HEK293T (cell line): Measurements from ENCODE around the gene CROCC.
A peak's percentile ranks its signal among the peaks of the same experiment; 100 is the strongest.

ENCODE experiments used
- CTCF ChIA-PET: fragments of 350-600 bp; formaldehyde crosslinking; extraction: SDS; loops from one replicate; lab custom pipeline; 2021; ENCODE audit warnings: antibody characterized with exemption, inconsistent platforms; lab: Yijun Ruan, JAX
- POLR2A ChIA-PET: fragments of 350-600 bp; formaldehyde crosslinking; extraction: SDS; loops from one replicate; lab custom pipeline; 2020; ENCODE audit warnings: antibody characterized with exemption, inconsistent platforms; lab: Yijun Ruan, JAX
- DNase-seq: peaks from one replicate; pipeline ENCODE4 v3.0.0; 2012; ENCODE audit warnings: mixed read lengths; ENCODE audit errors: extremely low spot score
- ARNT ChIP-seq: fragments of 450-650 bp; IDR thresholded peaks from 2 replicates; pipeline ENCODE4 v1.6.1; 2017; ENCODE audit warnings: mild to moderate bottlenecking
- BHLHE40 ChIP-seq: fragments of 450-650 bp; IDR thresholded peaks from 2 replicates; pipeline ENCODE4 v1.6.1; 2016; ENCODE audit warnings: mild to moderate bottlenecking, moderate library complexity, borderline replicate concordance
- CTBP1 ChIP-seq: fragments of 450-650 bp; IDR thresholded peaks from 2 replicates; pipeline ENCODE4 v1.6.1; 2016; ENCODE audit warnings: borderline replicate concordance
- ELF4 ChIP-seq: fragments of 450-650 bp; IDR thresholded peaks from 2 replicates; pipeline ENCODE4 v1.6.1; 2017; ENCODE audit warnings: antibody characterized with exemption
- FOXA1 ChIP-seq: fragments of 450-650 bp; IDR thresholded peaks from 2 replicates; pipeline ENCODE4 v1.6.1; 2016; ENCODE audit warnings: mild to moderate bottlenecking
- FOXK2 ChIP-seq: fragments of 450-650 bp; IDR thresholded peaks from 2 replicates; pipeline ENCODE4 v1.6.1; 2016; ENCODE audit warnings: mild to moderate bottlenecking
- FOXM1 ChIP-seq: fragments of 450-650 bp; IDR thresholded peaks from 2 replicates; pipeline ENCODE4 v1.6.1; 2017; ENCODE audit warnings: mild to moderate bottlenecking, borderline replicate concordance
- HDGF ChIP-seq: fragments of 450-650 bp; IDR thresholded peaks from 2 replicates; pipeline ENCODE4 v1.6.1; 2017; ENCODE audit warnings: antibody characterized with exemption, borderline replicate concordance
- L3MBTL2 ChIP-seq: fragments of 450-650 bp; conservative IDR thresholded peaks from 2 replicates; pipeline ENCODE4 v1.6.1; 2016; ENCODE audit warnings: mild to moderate bottlenecking
- LEF1 ChIP-seq: fragments of 450-650 bp; IDR thresholded peaks from 2 replicates; pipeline ENCODE4 v1.6.1; 2017; ENCODE audit warnings: mild to moderate bottlenecking, borderline replicate concordance
- NFRKB ChIP-seq: fragments of 450-650 bp; IDR thresholded peaks from 2 replicates; pipeline ENCODE4 v1.6.1; 2016; ENCODE audit warnings: mild to moderate bottlenecking, moderate library complexity
- SP1 ChIP-seq: fragments of 450-650 bp; IDR thresholded peaks from 2 replicates; pipeline ENCODE4 v1.6.1; 2017
- SUZ12 ChIP-seq: fragments of 450-650 bp; IDR thresholded peaks from 2 replicates; pipeline ENCODE4 v1.6.1; 2016; ENCODE audit warnings: mild to moderate bottlenecking
- TARDBP ChIP-seq: fragments of 450-650 bp; IDR thresholded peaks from 2 replicates; pipeline ENCODE4 v1.6.1; 2016
- ZNF384 ChIP-seq: fragments of 450-650 bp; IDR thresholded peaks from 2 replicates; pipeline ENCODE4 v1.6.1; 2016
- TF ChIP-seq, protein P1 (sequence below): fragments of 450-650 bp; IDR thresholded peaks from 2 replicates; pipeline ENCODE4 v1.6.1; 2016

CROCC gene

GRCh38 chr1:17001760-17002523 is 80.2 kb downstream of the CROCC start:
- CTCF ChIA-PET, result interaction anchor here (0.7 kb wide), 1 partner anchor 1145 kb away, joined by 7 read pairs; no protein-coding TSS in a partner anchor
- TF ChIP-seq SP1 (no peak), FOXA1 (no peak), FOXK2 (no peak), CTBP1 (no peak), LEF1 (no peak), HDGF (no peak), FOXM1 (no peak)
- POLR2A ChIA-PET, result no interaction called here
- DNase-seq, result no peak

DNA sequence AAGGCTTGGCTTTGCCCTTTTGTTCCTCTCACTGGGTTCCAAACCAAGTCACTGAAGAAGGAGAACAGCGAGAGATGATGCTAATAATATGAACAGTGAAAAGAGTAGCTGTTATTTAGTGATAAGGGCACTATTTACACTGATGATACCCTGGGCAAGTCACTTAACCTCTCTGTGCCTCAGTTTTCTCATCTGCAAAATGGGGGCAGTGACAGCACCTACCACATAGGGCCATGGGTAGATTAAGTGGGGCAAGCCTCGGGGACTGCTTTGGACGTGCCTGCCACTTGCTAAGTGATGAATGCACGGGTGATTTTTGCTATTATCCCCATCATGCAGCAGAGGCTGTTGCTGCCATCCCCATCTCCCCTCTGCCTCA is 80.8 kb downstream of the CROCC start:
- POLR2A ChIA-PET, result no interaction called here
- DNase-seq, result no peak
- CTCF ChIA-PET, result no interaction called here
- no peak for TF ChIP-seq FOXA1
- no peak for TF ChIP-seq HDGF
- no peak for TF ChIP-seq ELF4
- no peak for TF ChIP-seq TARDBP
- TF ChIP-seq BHLHE40, result no peak
- TF ChIP-seq, protein P1, sequence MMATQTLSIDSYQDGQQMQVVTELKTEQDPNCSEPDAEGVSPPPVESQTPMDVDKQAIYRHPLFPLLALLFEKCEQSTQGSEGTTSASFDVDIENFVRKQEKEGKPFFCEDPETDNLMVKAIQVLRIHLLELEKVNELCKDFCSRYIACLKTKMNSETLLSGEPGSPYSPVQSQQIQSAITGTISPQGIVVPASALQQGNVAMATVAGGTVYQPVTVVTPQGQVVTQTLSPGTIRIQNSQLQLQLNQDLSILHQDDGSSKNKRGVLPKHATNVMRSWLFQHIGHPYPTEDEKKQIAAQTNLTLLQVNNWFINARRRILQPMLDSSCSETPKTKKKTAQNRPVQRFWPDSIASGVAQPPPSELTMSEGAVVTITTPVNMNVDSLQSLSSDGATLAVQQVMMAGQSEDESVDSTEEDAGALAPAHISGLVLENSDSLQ, result no peak
- TF ChIP-seq NFRKB, result no peak
- TF ChIP-seq CTBP1, result no peak
- no peak for TF ChIP-seq LEF1
- TF ChIP-seq FOXM1, result no peak
- no peak for TF ChIP-seq ARNT
- TF ChIP-seq FOXK2, result no peak
- TF ChIP-seq ZNF384, result no peak
- TF ChIP-seq SP1, result no peak
- TF ChIP-seq SUZ12, result no peak
- TF ChIP-seq L3MBTL2, result no peak

DNA sequence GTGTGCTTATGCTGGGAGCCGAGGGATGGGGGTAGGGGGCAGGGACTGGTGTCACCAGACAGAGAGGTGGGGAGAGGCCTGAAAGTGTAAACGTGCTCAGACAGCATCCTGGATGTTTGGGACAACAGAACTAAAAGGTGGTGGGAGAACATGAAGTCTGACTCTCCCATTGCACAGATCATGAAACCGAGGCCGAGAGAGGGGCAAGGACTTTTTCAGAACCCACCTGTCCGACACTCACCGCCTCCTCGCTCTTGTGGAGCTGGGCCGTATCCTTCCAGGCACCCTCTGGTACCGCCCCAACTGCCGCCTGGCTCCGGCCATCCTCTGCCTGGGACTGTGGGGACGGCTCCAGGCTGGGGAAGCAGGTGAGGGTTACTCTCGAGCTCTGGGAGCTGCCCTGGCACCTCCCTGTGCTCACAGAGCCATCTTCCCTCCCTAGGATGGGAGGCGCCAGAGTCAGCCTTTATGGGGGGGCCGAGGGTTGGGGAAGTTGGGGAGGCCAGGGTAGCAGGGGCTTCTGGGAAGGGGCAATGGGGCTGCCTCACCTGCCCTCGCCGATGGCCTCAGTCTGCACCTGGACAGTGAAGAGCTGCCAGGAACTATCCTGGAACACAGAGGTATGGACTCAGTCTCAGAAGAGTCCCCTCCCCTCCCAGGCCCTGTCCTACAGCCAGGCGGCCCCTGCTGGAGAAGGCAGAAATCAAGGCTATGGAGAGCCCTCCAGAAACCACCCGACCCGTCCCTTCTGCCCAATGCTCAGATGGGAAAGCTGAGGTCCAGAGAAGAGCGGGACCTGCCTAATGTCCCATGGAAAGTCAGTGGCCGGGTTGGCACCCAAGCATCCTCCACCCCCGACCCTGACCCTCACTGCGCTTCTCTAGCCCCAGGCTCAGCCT is 83.0 kb downstream of the CROCC start:
- no peak for TF ChIP-seq BHLHE40
- peak; percentile 55 for DNase-seq
- POLR2A ChIA-PET, result no interaction called here
- CTCF ChIA-PET, result no interaction called here

DNA sequence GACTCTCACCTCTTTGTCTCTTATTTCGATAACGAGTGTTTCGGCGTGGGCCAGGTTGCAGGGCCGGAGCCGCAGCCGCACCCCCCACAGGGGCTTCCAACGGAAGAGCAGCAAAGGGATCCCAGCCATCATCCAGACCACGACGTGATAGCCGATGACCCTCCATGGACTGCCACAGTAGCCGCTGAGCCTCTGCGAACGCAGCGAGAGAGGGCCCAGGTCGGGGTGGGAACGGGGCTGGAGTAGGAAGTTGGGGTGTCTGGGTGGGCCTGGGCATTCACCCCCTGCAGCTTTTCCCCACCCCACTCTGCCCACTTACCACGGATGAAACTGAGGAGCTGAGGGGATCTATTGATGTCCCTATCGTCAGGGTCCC is 83.6 kb downstream of the CROCC start:
- no peak for DNase-seq
- TF ChIP-seq SUZ12 (no peak), NFRKB (no peak), LEF1 (no peak)
- ChIA-PET CTCF (interaction anchor here (1.0 kb wide), 1 partner anchor 18 kb away, joined by 4 read pairs; no protein-coding TSS in a partner anchor), POLR2A (no interaction called here)

- DNase-seq, result no peak
- TF ChIP-seq TARDBP, result no peak
- no peak for TF ChIP-seq SUZ12
- no peak for TF ChIP-seq FOXK2
- TF ChIP-seq BHLHE40, result no peak
- TF ChIP-seq ZNF384, result no peak
- no peak for TF ChIP-seq CTBP1
- no peak for TF ChIP-seq NFRKB
- TF ChIP-seq SP1, result no peak
- TF ChIP-seq ELF4, result no peak
- no peak for TF ChIP-seq HDGF
- no peak for TF ChIP-seq FOXA1
- TF ChIP-seq FOXM1, result no peak
- TF ChIP-seq, protein P1, result no peak
- TF ChIP-seq L3MBTL2, result no peak
- no peak for TF ChIP-seq LEF1
- no peak for TF ChIP-seq ARNT
- POLR2A ChIA-PET, result no interaction called here
- CTCF ChIA-PET, result no interaction called here
Observed at GRCh38 chr1:17007121-17007520, 85.4 kb downstream of the CROCC start.

GRCh38 chr1:17008208-17008855 is 86.6 kb downstream of the CROCC start:
- POLR2A ChIA-PET, result interaction anchor here (1.1 kb wide), 1 partner anchor 106 kb away, joined by 3 read pairs; no protein-coding TSS in a partner anchor
- DNase-seq, result no peak
- CTCF ChIA-PET, result no interaction called here
- TF ChIP-seq FOXM1 (no peak), NFRKB (no peak), BHLHE40 (no peak), TARDBP (no peak)
